H9 (cell line): ENCODE data around the gene LEFTY2. TPM values are rescaled to one million over a fixed set of nuclear protein-coding genes. Genes with fewer than 3 reads are reported as not detected.

Experiments
- DNase-seq: peaks from one replicate; pipeline ENCODE4 v3.0.0-alpha.2; 2017
- H2AFZ ChIP-seq: one replicate; pipeline ENCODE4 v1.6.1; 2013; ENCODE audit warnings: mild to moderate bottlenecking, low read length, control low read depth, moderate library complexity
- H2AK5ac ChIP-seq: 2 replicates; pipeline ENCODE4 v1.6.1; 2013; ENCODE audit warnings: low read length, control low read depth, mixed read lengths; ENCODE audit not compliant: insufficient read length
- H2BK120ac ChIP-seq: one replicate; pipeline ENCODE4 v1.6.1; 2013; ENCODE audit warnings: low read depth, mild to moderate bottlenecking, low read length, control low read depth, inconsistent platforms; ENCODE audit not compliant: poor library complexity, severe bottlenecking
- H2BK12ac ChIP-seq: 2 replicates; pipeline ENCODE4 v1.6.1; 2013; ENCODE audit warnings: low read length, control low read depth, mixed read lengths, low read depth; ENCODE audit not compliant: insufficient read length
- H2BK15ac ChIP-seq: 2 replicates; pipeline ENCODE4 v1.6.1; 2013; ENCODE audit warnings: low read depth, low read length, control low read depth
- H2BK20ac ChIP-seq: one replicate; pipeline ENCODE4 v1.6.1; 2013; ENCODE audit warnings: low read depth, mild to moderate bottlenecking, low read length, control low read depth, inconsistent platforms; ENCODE audit not compliant: poor library complexity, severe bottlenecking
- H2BK5ac ChIP-seq: 2 replicates; pipeline ENCODE4 v1.6.1; 2013; ENCODE audit warnings: low read length, control low read depth, mixed read lengths; ENCODE audit not compliant: insufficient read length
- H3K14ac ChIP-seq: 2 replicates; pipeline ENCODE4 v1.6.1; 2013; ENCODE audit warnings: low read length, control low read depth; ENCODE audit not compliant: insufficient read depth
- H3K18ac ChIP-seq: 2 replicates; pipeline ENCODE4 v1.6.1; 2013; ENCODE audit warnings: low read depth, mild to moderate bottlenecking, mixed read lengths, low read length, control low read depth; ENCODE audit not compliant: insufficient read length
- H3K23ac ChIP-seq: 2 replicates; pipeline ENCODE4 v1.6.1; 2013; ENCODE audit warnings: low read length, control low read depth, mixed read lengths, low read depth; ENCODE audit not compliant: insufficient read length
- H3K23me2 ChIP-seq: 2 replicates; pipeline ENCODE4 v1.6.1; 2013; ENCODE audit warnings: low read depth, mild to moderate bottlenecking, mixed read lengths, low read length, control low read depth; ENCODE audit not compliant: insufficient read length, poor library complexity, severe bottlenecking
- H3K27ac ChIP-seq: 2 replicates; pipeline ENCODE4 v1.5.1; 2013; ENCODE audit warnings: low read length, control low read depth, mixed read lengths, low read depth; ENCODE audit not compliant: insufficient read length
- H3K27me3 ChIP-seq: 2 replicates; pipeline ENCODE4 v1.6.1; 2013; ENCODE audit warnings: low read length, control low read depth, inconsistent platforms; ENCODE audit not compliant: insufficient read depth
- H3K4ac ChIP-seq: 2 replicates; pipeline ENCODE4 v1.6.1; 2013; ENCODE audit warnings: low read depth, mild to moderate bottlenecking, control low read depth, inconsistent platforms, low read length, moderate library complexity
- H3K4me1 ChIP-seq: 2 replicates; pipeline ENCODE4 v1.6.1; 2013; ENCODE audit warnings: low read length, control low read depth, inconsistent platforms; ENCODE audit not compliant: insufficient read depth
- H3K4me2 ChIP-seq: 2 replicates; pipeline ENCODE4 v1.6.1; 2013; ENCODE audit warnings: low read length, control low read depth, mixed read lengths; ENCODE audit not compliant: insufficient read length, insufficient read depth
- H3K56ac ChIP-seq: 2 replicates; pipeline ENCODE4 v1.6.1; 2013; ENCODE audit warnings: low read depth, mild to moderate bottlenecking, mixed read lengths, low read length, control low read depth; ENCODE audit not compliant: insufficient read length
- H3K79me1 ChIP-seq: 2 replicates; pipeline ENCODE4 v1.6.1; 2013; ENCODE audit warnings: low read depth, mild to moderate bottlenecking, moderate library complexity, low read length, control low read depth, inconsistent platforms; ENCODE audit not compliant: insufficient read depth, poor library complexity, severe bottlenecking
- H3K79me2 ChIP-seq: 2 replicates; pipeline ENCODE4 v1.6.1; 2013; ENCODE audit warnings: low read length, control low read depth, inconsistent platforms; ENCODE audit not compliant: insufficient read depth
- H3K9ac ChIP-seq: 2 replicates; pipeline ENCODE4 v1.6.1; 2013; ENCODE audit warnings: low read length, control low read depth, mixed read lengths; ENCODE audit not compliant: insufficient read length; ENCODE audit errors: extremely low read depth
- H3K9me3 ChIP-seq: one replicate; pipeline ENCODE4 v1.6.1; 2013; ENCODE audit warnings: low read depth, low read length, inconsistent platforms; ENCODE audit not compliant: control insufficient read depth
- H3T11ph ChIP-seq: one replicate; pipeline ENCODE4 v1.6.1; 2013; ENCODE audit warnings: mild to moderate bottlenecking, low read length, control low read depth, inconsistent platforms
- H4K20me1 ChIP-seq: one replicate; pipeline ENCODE4 v1.6.1; 2013; ENCODE audit not compliant: control insufficient read depth, insufficient read length, insufficient read depth
- H4K5ac ChIP-seq: 2 replicates; pipeline ENCODE4 v1.6.1; 2013; ENCODE audit warnings: low read depth, mild to moderate bottlenecking, mixed read lengths, low read length, control low read depth; ENCODE audit not compliant: insufficient read length
- H4K8ac ChIP-seq: replicated peaks from 2 replicates; pipeline ENCODE4 v1.6.1; 2013; ENCODE audit warnings: low read length, control low read depth, mixed read lengths, low read depth; ENCODE audit not compliant: insufficient read length
- H4K91ac ChIP-seq: 2 replicates; pipeline ENCODE4 v1.6.1; 2013; ENCODE audit warnings: low read depth, mild to moderate bottlenecking, moderate library complexity, mixed read lengths, low read length, control low read depth; ENCODE audit not compliant: insufficient read length
- H3K27ac Mint-ChIP-seq, 3 experiments: 2 replicates in 2 of 3; 3 replicates in 1 of 3; pipeline ENCODE4 v1.8.0; 2020 to 2021; ENCODE audit warnings: mixed read lengths in 3 of 3, mild to moderate bottlenecking in 1 of 3, moderate library complexity in 1 of 3
- H3K27me3 Mint-ChIP-seq: 2 replicates; pipeline ENCODE4 v1.8.0; 2021; ENCODE audit warnings: low read depth, mild to moderate bottlenecking, moderate library complexity, mixed read lengths
- H3K36me3 Mint-ChIP-seq, 3 experiments: 2 replicates in 2 of 3; 3 replicates in 1 of 3; pipeline ENCODE4 v1.8.0; 2020 to 2021; ENCODE audit warnings: low read depth in 3 of 3, mixed read lengths in 3 of 3; ENCODE audit not compliant: insufficient read depth in 1 of 3
- H3K4me1 Mint-ChIP-seq, 2 experiments: 2 replicates each; pipeline ENCODE4 v1.8.0; 2020; ENCODE audit warnings: mixed read lengths in 2 of 2
- H3K4me3 Mint-ChIP-seq, 2 experiments: 2 replicates in 1 of 2; 3 replicates in 1 of 2; pipeline ENCODE4 v1.8.0; 2020 to 2021; ENCODE audit warnings: mild to moderate bottlenecking in 2 of 2, mixed read lengths in 2 of 2, moderate library complexity in 1 of 2
- H3K9me3 Mint-ChIP-seq, 2 experiments: 2 replicates in 1 of 2; 3 replicates in 1 of 2; pipeline ENCODE4 v1.8.0; 2020; ENCODE audit warnings: mild to moderate bottlenecking in 2 of 2, mixed read lengths in 2 of 2, moderate library complexity in 1 of 2
- CTCF ChIP-seq: fragments of 200-600 bp; sonication (generic); conservative IDR thresholded peaks from 3 replicates; pipeline ENCODE4 v1.8.0; 2021; ENCODE audit warnings: antibody characterized with exemption, mild to moderate bottlenecking
- WGBS: extraction: QIAGEN DNeasy Blood & Tissue Kit; methylation state at CpG from one replicate; pipeline ENCODE4 v1.1.7; 2013; ENCODE audit warnings: missing lambda C conversion rate, low lambda C conversion rate, mixed read lengths; ENCODE audit not compliant: insufficient read length; ENCODE audit errors: extremely low coverage; 5-methylcytosine and 5-hydroxymethylcytosine counted together
- total RNA-seq: library from RNA; stranded (reverse); gene quantifications from 2 replicates; pipeline ENCODE4 v1.2.1, GENCODE V29; 2021

Gene LEFTY2
- total RNA-seq, 1 experiment from 2014 or later, result 16.3 TPM

- Histone ChIP-seq H3K27me3 (no peaks in the 10 kb centered on the region), H3K18ac (no peak overlapping the region), H4K91ac (no peak overlapping the region), H3K4me2 (no peak overlapping the region), H2BK5ac (no peak overlapping the region), H4K8ac (no peak overlapping the region), H2AFZ (no peak overlapping the region), H3K4ac (no peak overlapping the region), H3K79me2 (no peaks in the 10 kb centered on the region), H2BK12ac (no peak overlapping the region), H4K5ac (no peak overlapping the region), H3K9ac (no peak overlapping the region), H3K79me1 (no peaks in the 10 kb centered on the region), H2AK5ac (no peak overlapping the region), H2BK20ac (no peak overlapping the region), H4K20me1 (no peaks in the 10 kb centered on the region), H3K14ac (no peak overlapping the region), H2BK15ac (no peak overlapping the region), H3T11ph (no peak overlapping the region), H3K27ac (no peak overlapping the region), H3K56ac (no peak overlapping the region), H3K9me3 (no peaks in the 10 kb centered on the region), H2BK120ac (no peak overlapping the region), H3K23me2 (no peaks in the 10 kb centered on the region), H3K23ac (no peak overlapping the region), H3K4me1 (peaks cover 19% of the 10 kb centered on the region; the same call in 1 of the 2 replicates)
- Mint-ChIP-seq H3K27ac (peak overlapping the region in 1 of 3 experiments; percentile 57; a peak in 1 of 7 replicates), H3K4me3 (no peak overlapping the region; a peak in 1 of 5 replicates), H3K27me3 (peaks cover 1% of the 10 kb centered on the region; the same call in 1 of the 2 replicates), H3K4me1 (peaks cover 41 to 49% of the 10 kb centered on the region in 2 experiments), H3K36me3 (no peaks in the 10 kb centered on the region), H3K9me3 (no peaks in the 10 kb centered on the region; a peak in 2 of 5 replicates)
- WGBS, result no CpG with 5 or more reads among the region's 1 CpG
- no peak for DNase-seq
- no peak for TF ChIP-seq CTCF
Observed at GRCh38 chr1:225941942-225942222, 862 bp upstream of the LEFTY2 start.
